ENCODE data around the gene NFIC.

DNA sequence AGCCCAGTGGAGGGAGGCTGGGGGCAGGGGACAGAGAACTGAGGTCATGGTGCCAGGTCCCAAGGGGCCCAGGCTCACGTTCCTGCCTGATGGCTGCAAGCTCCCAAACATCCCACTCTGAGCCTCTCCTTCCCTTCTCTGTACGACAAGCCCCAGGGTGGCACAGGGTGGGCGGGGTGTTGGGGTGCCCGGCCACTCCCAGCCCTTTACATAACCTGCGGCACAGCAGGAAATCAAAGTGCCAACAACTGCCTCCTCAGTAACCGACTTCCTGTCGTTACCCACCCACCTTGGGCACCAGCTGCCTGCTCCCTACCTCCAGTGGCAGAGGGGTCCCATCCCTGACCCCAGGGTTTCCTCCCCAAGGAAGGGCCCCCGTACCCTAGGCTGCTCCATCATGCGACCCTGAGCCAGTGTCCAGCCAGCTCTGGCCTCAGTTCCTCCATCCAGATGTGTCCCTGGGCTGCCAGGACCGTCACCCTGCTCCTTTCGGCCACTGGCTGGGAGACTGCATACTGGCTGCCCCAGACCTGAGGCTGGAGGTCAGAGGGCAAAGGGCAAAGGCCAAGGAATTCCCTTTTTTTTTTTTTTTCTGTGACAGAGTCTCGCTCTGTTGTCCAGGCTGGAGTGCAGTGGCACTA is 27.7 kb upstream of the NFIC start:
- TF ChIP-seq, protein P1, sequence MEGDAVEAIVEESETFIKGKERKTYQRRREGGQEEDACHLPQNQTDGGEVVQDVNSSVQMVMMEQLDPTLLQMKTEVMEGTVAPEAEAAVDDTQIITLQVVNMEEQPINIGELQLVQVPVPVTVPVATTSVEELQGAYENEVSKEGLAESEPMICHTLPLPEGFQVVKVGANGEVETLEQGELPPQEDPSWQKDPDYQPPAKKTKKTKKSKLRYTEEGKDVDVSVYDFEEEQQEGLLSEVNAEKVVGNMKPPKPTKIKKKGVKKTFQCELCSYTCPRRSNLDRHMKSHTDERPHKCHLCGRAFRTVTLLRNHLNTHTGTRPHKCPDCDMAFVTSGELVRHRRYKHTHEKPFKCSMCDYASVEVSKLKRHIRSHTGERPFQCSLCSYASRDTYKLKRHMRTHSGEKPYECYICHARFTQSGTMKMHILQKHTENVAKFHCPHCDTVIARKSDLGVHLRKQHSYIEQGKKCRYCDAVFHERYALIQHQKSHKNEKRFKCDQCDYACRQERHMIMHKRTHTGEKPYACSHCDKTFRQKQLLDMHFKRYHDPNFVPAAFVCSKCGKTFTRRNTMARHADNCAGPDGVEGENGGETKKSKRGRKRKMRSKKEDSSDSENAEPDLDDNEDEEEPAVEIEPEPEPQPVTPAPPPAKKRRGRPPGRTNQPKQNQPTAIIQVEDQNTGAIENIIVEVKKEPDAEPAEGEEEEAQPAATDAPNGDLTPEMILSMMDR (IDR thresholded peaks at IDR 0.05 in 2 of 3, conservative IDR thresholded peaks at IDR 0.05 in 1 of 3; ENCODE audit: control insufficient read depth in 2 of 3, extremely low read depth in 1 of 3, insufficient read depth in 1 of 3, low read depth in 3 of 3, low read length in 3 of 3), result no peak
- no peak for TF ChIP-seq CHD2 (IDR thresholded peaks at IDR 0.05; ENCODE audit: borderline replicate concordance, low read depth, low read length)
- no peak for TF ChIP-seq EP300 (IDR thresholded peaks at IDR 0.05; ENCODE audit: borderline replicate concordance in 1 of 2, control insufficient read depth in 1 of 2, low read depth in 2 of 2, low read length in 2 of 2)
- no peak for TF ChIP-seq ZZZ3 (IDR thresholded peaks at IDR 0.05; ENCODE audit: control insufficient read depth, insufficient read length, low read depth)
